WI38 (cell line): Measurements from ENCODE around the gene GYS1.

ENCODE experiments used
- H3K4me3 ChIP-seq: 2 replicates; pipeline ENCODE4 v1.5.1; 2011; ENCODE audit warnings: low read depth, mild to moderate bottlenecking, control low read depth, low read length
- TF ChIP-seq, protein P1 (sequence below): IDR thresholded peaks from 2 replicates; pipeline ENCODE4 v1.5.1; 2012; ENCODE audit warnings: low read depth, mild to moderate bottlenecking, control low read depth, low read length

The GYS1 gene

DNA sequence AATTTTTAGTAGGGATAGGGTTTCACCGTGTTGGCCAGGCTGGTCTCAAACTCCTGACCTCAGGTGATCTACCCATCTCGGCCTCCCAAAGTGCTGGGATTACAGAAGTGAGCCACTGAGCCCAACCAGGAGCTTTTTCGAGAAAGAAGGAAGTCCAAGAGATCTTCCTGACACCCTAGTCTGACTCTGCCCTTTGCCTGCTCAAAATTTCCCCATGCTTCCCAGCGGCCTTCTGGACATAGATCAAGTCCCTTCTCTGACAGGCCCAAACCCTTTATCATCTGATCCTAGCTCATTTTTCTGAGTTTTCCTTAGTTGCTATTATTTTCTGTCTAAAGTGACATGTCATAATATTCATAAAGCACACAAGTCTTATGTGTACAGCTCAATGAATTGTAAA lies 40.0 kb downstream of the GYS1 start:
- no peak overlapping the region for H3K4me3 ChIP-seq
- TF ChIP-seq, protein P1, sequence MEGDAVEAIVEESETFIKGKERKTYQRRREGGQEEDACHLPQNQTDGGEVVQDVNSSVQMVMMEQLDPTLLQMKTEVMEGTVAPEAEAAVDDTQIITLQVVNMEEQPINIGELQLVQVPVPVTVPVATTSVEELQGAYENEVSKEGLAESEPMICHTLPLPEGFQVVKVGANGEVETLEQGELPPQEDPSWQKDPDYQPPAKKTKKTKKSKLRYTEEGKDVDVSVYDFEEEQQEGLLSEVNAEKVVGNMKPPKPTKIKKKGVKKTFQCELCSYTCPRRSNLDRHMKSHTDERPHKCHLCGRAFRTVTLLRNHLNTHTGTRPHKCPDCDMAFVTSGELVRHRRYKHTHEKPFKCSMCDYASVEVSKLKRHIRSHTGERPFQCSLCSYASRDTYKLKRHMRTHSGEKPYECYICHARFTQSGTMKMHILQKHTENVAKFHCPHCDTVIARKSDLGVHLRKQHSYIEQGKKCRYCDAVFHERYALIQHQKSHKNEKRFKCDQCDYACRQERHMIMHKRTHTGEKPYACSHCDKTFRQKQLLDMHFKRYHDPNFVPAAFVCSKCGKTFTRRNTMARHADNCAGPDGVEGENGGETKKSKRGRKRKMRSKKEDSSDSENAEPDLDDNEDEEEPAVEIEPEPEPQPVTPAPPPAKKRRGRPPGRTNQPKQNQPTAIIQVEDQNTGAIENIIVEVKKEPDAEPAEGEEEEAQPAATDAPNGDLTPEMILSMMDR: no peak

DNA sequence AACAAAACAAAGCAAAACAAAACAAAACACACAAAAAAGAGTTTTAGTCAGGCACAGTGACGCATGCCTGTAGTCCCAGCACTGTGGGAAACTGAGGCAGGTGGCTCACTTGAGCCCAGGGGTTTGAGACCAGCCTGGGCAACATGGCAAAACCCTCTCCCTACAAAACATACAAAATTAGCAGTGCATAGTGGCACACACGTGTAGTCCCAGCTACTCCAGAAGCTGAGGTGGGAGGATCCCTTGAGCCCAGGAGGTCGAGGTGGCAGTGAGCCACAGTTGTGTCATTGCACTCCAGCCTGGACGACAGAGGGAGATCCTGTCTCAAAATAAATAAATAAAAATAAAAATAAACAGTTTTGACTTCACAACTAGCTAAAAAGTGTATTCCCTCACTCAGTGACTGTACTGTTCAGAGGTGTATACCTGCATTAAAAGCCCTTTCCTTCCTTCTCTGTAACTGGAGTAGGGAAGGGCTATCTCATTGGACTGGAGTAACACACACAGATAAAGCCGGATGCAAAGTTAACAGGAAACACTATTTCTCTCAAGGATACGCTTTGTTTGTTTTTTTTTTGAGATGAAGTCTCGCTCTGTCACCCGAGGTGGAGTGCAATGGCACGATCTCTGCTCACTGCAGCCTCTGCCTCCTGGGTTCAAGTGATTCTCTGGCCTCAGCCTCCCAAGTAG lies 42.1 kb downstream of the GYS1 start:
- no peak overlapping the region for H3K4me3 ChIP-seq
- TF ChIP-seq, protein P1: no peak

DNA sequence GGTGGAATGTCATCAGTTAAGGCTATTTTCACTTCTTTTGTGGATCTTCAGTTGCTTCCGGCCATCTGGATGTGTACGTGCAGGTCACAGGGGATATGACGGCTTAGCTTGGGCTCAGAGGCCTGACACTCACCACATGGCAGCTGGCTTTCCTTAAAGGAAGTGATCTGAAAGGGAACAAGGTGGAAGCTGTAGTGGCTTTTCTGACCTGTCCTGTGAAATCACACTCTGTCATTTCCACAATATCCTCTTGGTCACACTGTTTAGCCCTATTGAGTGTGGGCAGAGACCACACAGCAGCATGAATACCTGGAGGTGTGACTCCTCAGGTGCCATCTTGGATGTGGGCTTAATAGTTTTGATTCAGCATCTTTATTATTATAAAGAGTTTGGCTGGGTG lies 43.0 kb downstream of the GYS1 start:
- no peak overlapping the region for H3K4me3 ChIP-seq
- TF ChIP-seq, protein P1: no peak

DNA sequence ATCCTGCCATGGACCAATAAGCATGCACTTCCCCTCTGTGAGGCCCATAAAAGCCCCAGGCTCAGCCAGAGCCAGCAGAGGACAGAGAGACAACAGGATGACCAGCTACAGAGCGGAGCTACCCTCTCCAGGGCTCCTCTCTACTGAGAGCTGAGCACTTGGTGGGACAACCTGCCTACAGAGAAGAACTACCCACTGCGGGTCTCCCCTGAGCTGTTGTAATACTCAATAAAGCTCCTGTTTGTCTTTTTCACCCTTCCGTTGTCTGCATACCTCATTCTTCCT lies 45.9 kb downstream of the GYS1 start:
- H3K4me3 ChIP-seq: no peak overlapping the region
- TF ChIP-seq, protein P1: no peak

DNA sequence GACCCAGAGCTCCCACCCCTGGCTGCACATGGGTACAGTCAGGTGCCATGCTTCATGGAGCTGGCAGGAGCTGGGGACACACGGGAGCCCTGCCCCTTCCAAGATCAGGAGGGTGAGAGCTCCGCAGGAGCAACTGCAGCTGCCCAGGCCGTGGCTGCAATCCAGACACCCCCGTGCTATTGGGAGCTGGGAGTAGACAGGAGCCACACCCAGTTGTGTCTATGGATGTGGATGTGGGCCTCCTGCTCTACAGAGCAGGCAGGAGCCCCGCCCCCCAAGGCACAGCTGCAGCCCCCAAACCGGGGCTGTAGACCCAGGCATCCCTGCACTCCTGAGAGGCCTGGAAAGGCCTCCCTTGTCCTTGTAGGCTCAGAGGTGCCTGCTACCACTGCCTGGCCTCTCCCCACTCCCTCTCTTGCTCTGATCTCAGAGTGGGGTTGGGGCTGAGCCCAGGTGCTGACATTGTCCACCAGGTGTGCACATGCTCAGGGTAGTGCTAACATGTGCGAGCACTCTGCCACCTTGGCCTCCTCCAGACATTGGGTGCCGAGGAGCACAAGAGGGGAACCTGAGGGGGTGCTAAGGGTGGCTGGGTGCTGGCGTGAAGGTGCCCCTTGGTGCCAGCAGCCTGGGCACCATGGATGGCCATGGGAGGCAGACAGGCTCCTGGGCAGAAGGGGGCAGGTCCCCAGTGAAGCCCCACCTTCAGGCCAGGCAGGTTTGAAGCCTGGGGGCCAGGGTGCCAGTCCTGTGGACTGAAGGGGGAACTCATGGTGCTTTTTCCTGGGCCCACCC lies 46.4 kb downstream of the GYS1 start:
- TF ChIP-seq, protein P1: no peak
- no peak overlapping the region for H3K4me3 ChIP-seq

DNA sequence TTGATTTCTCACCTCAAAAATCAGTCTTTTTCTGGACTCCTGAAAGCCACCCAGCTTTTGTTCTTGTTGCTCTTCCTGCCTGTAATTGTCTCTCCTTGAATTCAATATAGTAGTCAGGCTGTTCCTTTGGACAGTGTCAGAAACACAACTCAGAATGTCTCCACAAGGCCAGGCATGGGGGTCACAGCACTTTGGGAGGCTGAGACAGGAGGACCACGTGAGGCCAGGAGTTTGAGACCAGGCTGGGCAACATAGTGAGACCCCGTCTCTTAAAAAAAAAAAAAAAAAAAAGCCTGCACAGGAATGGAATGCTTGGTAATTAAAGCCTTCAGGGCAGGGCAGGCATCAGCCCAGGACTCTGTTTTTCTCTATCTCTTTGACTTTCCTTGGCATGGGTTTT lies 47.3 kb downstream of the GYS1 start:
- TF ChIP-seq, protein P1: no peak
- H3K4me3 ChIP-seq: no peak overlapping the region

DNA sequence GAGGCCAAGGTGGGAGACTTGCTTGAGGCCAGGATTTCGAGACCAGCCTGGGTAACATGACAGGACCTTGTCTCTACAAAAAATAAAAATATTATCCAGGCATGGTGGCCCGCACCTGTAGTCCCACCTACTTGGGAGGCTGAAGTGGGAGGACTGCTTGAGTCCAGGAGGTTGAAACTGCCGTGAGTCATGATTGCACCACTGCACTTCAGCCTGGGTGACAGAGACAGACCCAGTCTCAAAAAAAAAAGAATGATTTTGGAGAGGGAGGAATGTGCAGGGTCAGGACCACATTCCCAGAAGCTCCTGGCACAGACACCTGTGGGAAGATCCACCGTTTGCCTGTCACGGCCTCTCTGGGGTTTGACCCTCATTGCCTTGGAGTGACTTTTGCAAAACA lies 47.7 kb downstream of the GYS1 start:
- TF ChIP-seq, protein P1: no peak
- H3K4me3 ChIP-seq: no peak overlapping the region
